ENCODE results near the gene SCAF11.

The SCAF11 gene

DNA sequence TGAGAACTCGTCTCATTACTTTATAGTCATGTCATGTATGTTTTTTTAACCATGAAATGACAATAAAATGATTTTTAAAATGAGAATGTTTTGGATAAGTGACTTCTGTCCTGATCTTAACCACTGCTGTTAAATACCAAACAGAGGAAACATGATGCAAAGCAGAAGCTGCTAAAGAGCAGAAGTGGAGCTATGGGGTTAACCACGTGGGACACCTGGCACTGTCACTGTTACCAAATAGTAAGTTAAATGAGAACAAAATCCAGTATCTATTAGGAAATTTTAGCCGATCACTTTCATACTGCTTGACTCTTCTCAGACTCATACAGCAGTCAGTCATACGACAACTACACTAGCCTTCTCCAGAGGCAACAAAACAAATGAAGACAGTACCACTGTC is 82.4 kb downstream of the SCAF11 start:
- DNase-seq (ENCODE audit: low read depth in 2 of 2): no peak
- H3K4me3 ChIP-seq (replicated peaks in 1 of 2; ENCODE audit: low read depth in 2 of 2, low read length in 2 of 2): no peak overlapping the region
- TF ChIP-seq, protein P1, sequence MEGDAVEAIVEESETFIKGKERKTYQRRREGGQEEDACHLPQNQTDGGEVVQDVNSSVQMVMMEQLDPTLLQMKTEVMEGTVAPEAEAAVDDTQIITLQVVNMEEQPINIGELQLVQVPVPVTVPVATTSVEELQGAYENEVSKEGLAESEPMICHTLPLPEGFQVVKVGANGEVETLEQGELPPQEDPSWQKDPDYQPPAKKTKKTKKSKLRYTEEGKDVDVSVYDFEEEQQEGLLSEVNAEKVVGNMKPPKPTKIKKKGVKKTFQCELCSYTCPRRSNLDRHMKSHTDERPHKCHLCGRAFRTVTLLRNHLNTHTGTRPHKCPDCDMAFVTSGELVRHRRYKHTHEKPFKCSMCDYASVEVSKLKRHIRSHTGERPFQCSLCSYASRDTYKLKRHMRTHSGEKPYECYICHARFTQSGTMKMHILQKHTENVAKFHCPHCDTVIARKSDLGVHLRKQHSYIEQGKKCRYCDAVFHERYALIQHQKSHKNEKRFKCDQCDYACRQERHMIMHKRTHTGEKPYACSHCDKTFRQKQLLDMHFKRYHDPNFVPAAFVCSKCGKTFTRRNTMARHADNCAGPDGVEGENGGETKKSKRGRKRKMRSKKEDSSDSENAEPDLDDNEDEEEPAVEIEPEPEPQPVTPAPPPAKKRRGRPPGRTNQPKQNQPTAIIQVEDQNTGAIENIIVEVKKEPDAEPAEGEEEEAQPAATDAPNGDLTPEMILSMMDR (IDR thresholded peaks at IDR 0.05; ENCODE audit: low read depth, low read length): no peak

DNA sequence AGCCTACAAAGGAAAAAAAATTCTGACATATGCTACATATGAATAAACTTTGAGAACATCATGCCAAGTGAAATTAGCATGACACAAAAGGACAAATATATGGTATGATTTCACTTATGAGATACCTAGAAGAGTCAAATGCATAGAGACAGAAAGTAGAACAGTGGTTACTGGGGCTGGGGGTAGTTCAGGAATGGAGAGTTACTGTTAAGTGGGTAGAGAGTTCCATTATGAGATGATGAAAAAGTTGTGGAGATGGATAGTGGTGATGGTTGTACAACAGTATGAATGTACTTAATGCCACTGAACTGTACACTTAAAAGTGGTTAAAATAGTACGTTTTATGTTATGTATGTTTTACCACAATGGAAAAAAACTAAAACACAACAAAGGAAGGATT is 92.3 kb downstream of the SCAF11 start:
- no peak overlapping the region for H3K4me3 ChIP-seq (replicated peaks in 1 of 2; ENCODE audit: low read depth in 2 of 2, low read length in 2 of 2)
- TF ChIP-seq, protein P1 (IDR thresholded peaks at IDR 0.05; ENCODE audit: low read depth, low read length): no peak
- DNase-seq (ENCODE audit: low read depth in 2 of 2): no peak

DNA sequence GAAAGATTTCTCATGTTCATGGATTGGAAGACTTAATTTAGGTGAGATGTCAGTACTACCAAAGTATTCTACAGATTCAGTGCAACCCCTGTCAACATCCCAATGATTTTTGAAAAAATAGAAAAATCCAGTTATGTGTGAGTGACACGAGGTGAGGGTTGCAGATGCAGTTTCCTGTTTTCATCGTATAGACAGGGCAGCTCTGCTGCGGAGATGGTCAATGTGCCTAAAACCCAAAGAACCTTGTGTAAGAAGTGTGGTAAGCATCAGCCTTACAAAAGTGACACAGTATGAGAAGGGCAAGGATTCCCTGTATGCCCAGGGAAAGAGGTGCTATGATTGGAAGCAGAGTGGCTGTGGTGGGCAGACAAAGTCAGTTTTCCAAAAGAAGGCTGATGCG is 94.4 kb downstream of the SCAF11 start:
- TF ChIP-seq, protein P1 (IDR thresholded peaks at IDR 0.05; ENCODE audit: low read depth, low read length): no peak
- DNase-seq (ENCODE audit: low read depth in 2 of 2): no peak
- no peak overlapping the region for H3K4me3 ChIP-seq (replicated peaks in 1 of 2; ENCODE audit: low read depth in 2 of 2, low read length in 2 of 2)

DNA sequence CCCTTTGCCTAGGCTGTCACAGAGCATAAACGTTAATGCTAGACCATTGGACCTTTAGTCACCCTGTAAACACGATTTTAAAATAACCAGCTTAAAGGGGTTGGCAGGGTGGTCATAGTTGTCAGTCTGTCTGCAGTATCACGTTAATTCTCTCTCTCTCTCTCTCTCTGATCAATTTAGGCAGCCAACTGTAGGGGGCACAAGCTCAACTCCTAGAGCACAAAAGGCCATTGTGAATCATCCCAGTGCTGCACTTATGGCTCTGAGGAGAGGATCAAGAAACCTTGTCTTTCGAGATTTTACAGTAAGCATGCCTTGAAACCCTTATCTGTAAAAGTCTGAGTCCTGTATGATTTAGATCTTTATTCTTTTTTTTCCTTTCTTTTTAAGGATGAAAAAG is 97.1 kb downstream of the SCAF11 start:
- peak in 1 of 2 donors; percentile 40 for DNase-seq (ENCODE audit: low read depth in 2 of 2)
- TF ChIP-seq, protein P1 (IDR thresholded peaks at IDR 0.05; ENCODE audit: low read depth, low read length): peak; percentile 24
- no peak overlapping the region for H3K4me3 ChIP-seq (replicated peaks in 1 of 2; ENCODE audit: low read depth in 2 of 2, low read length in 2 of 2)

DNA sequence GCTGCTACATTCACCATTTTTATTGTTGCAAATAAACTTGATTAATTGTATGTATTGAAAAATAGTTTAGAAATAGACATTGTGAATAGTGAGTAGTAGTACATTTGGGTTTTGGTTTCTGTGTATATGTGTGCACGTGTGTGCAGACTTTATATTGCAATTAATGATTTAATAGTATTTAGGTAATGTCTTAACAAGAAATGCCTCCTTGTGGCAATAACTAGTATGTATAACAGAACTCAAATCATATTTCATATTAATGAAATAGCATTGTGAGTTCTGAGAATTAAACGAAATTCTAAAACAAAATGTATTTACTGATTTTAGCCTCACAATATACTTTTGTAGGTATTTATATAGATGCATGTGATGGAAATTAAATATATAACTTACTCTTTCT is 100.1 kb downstream of the SCAF11 start:
- TF ChIP-seq, protein P1 (IDR thresholded peaks at IDR 0.05; ENCODE audit: low read depth, low read length): no peak
- H3K4me3 ChIP-seq (replicated peaks in 1 of 2; ENCODE audit: low read depth in 2 of 2, low read length in 2 of 2): no peak overlapping the region
- DNase-seq (ENCODE audit: low read depth in 2 of 2): no peak

DNA sequence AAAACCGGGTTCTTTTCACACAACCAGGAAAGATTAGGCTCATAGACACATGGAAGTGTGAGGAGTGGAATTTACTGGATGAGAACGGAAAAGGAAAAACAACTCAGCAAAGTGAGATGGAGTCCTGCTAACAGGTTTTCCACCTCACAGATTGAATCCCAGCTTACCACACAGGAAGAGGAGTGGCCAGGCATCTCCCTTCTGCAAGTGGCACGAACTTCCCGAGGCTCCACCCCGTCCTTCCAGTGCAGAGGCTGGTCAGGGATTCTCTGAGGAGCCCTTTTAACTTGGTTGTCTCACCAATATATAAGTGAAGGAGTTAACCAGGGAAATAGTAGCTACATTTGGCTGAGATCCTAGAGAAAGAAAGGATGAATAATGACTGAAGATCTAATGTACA is 102.8 kb downstream of the SCAF11 start:
- DNase-seq (ENCODE audit: low read depth in 2 of 2): no peak
- TF ChIP-seq, protein P1 (IDR thresholded peaks at IDR 0.05; ENCODE audit: low read depth, low read length): no peak
- H3K4me3 ChIP-seq (replicated peaks in 1 of 2; ENCODE audit: low read depth in 2 of 2, low read length in 2 of 2): no peak overlapping the region

DNA sequence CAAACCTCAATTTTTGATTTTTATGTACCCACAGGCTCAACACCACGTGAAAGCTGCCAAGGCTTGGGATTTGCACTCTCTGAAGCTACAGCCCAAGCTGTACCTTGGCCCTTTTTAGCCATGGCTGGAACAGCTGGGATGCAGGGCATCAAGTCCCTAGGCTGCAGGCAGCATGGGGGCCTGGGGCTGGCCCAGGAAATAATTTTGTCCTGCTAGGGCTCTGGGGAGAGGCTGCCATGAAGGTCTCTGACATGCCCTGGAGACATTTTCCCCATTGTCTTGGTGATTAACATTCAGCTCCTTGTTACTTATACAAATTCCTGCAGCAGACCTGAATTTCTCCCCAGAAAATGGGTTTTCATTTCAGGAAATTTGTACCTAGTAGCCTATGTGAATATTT is 103.7 kb downstream of the SCAF11 start:
- H3K4me3 ChIP-seq (replicated peaks in 1 of 2; ENCODE audit: low read depth in 2 of 2, low read length in 2 of 2): no peak overlapping the region
- TF ChIP-seq, protein P1 (IDR thresholded peaks at IDR 0.05; ENCODE audit: low read depth, low read length): no peak
- DNase-seq (ENCODE audit: low read depth in 2 of 2): no peak

All from cardiac fibroblast (primary cell).